Breast epithelium (tissue), 4 donors: ENCODE measurements around the gene MPRIP. TPM values are rescaled to one million over a fixed set of nuclear protein-coding genes. Genes with fewer than 3 reads are reported as not detected.

Source experiments
- DNase-seq, 2 donors: peaks; one replicate each; pipeline ENCODE4 v3.0.0-alpha.2; 2019; ENCODE audit warnings: low spot score in 2 of 2
- H3K27ac ChIP-seq, 2 donors: fragments of 200-600 bp; sonication (generic) in 1 of 2; one replicate each; pipeline ENCODE4 v1.5.1; 2016 to 2019; ENCODE audit warnings: mild to moderate bottlenecking in 1 of 2
- H3K27me3 ChIP-seq, 2 donors: fragments of 200-600 bp; sonication (generic) in 1 of 2; one replicate each; pipeline versions ENCODE4 v1.5.1 to v1.6.0; 2017 to 2019; ENCODE audit warnings: control low read depth in 1 of 2, mild to moderate bottlenecking in 1 of 2
- H3K36me3 ChIP-seq: fragments of 200-600 bp; one replicate; pipeline ENCODE4 v1.5.1; 2019
- H3K4me1 ChIP-seq, 2 donors: fragments of 200-600 bp; sonication (generic); one replicate each; pipeline ENCODE4 v1.5.1; 2016 to 2019; ENCODE audit warnings: control low read depth in 1 of 2
- H3K4me3 ChIP-seq, 3 donors: fragments of 200-600 bp; sonication (generic); 1 replicate in 2 of 3; 2 replicates in 1 of 3; pipeline ENCODE4 v1.5.1; 2016 to 2019; ENCODE audit warnings: mild to moderate bottlenecking in 3 of 3, moderate library complexity in 2 of 3
- H3K9me3 ChIP-seq, 2 donors: fragments of 200-600 bp; sonication (generic) in 1 of 2; one replicate each; pipeline ENCODE4 v1.5.1; 2016 to 2019; ENCODE audit warnings: control low read depth in 1 of 2
- CTCF ChIP-seq, 3 donors: fragments of 450-650 bp; IDR thresholded peaks; one replicate each; pipeline ENCODE4 v1.5.1; 2016 to 2017; ENCODE audit warnings: antibody characterized with exemption in 3 of 3, mild to moderate bottlenecking in 3 of 3, moderate library complexity in 3 of 3
- POLR2A ChIP-seq: fragments of 450-650 bp; IDR thresholded peaks from one replicate; pipeline ENCODE4 v1.6.1; 2016; ENCODE audit warnings: antibody characterized with exemption, mild to moderate bottlenecking, moderate library complexity
- POLR2AphosphoS5 ChIP-seq, 3 donors: sonication (generic); formaldehyde crosslinking; IDR thresholded peaks; one replicate each; pipeline ENCODE4 v1.6.1; 2017; ENCODE audit warnings: antibody characterized with exemption in 3 of 3
- intact Hi-C: fragments of 100-400 bp; cut with DNase I; formaldehyde crosslinking; loops from one replicate; pipeline ENCODE4 v1.15.1; 2023; ENCODE audit warnings: low total_unique reads
- total RNA-seq, 3 donors: library from RNA; depleted of rRNA; stranded (reverse); fragments of >200 nt; gene quantifications; one replicate each; pipeline ENCODE4 v1.1.0, GENCODE V29; 2016

The MPRIP gene
- total RNA-seq, 3 donors from 2014 or later, result 93.1 to 136 (median 124) TPM

GRCh38 chr17:17097763-17098345 lies 55.6 kb downstream of the MPRIP start:
- H3K27me3 ChIP-seq, result no peaks in the 10 kb centered on the region
- intact Hi-C loops, result no loop called here
- TF ChIP-seq CTCF (IDR thresholded peaks at IDR 0.05) (no peak), POLR2AphosphoS5 (IDR thresholded peaks at IDR 0.05) (no peak), POLR2A (no peak)
- peak overlapping the region; percentile 45 to 81 for H3K27ac ChIP-seq
- H3K4me1 ChIP-seq, result peaks cover 4 to 7% of the 10 kb centered on the region in 2 donors
- no peaks in the 10 kb centered on the region for H3K9me3 ChIP-seq
- no peak for DNase-seq
- no peaks in the 10 kb centered on the region for H3K36me3 ChIP-seq
- H3K4me3 ChIP-seq, result no peak overlapping the region

GRCh38 chr17:17098551-17099179 lies 56.4 kb downstream of the MPRIP start:
- TF ChIP-seq CTCF (IDR thresholded peaks at IDR 0.05) (no peak), POLR2AphosphoS5 (IDR thresholded peaks at IDR 0.05) (no peak), POLR2A (no peak)
- DNase-seq, result no peak
- Histone ChIP-seq H3K4me3 (no peak overlapping the region), H3K27me3 (no peaks in the 10 kb centered on the region), H3K36me3 (no peaks in the 10 kb centered on the region), H3K27ac (peak overlapping the region; percentile 45 to 81), H3K4me1 (peaks cover 4 to 7% of the 10 kb centered on the region in 2 donors), H3K9me3 (no peaks in the 10 kb centered on the region)
- intact Hi-C loops, result no loop called here

GRCh38 chr17:17102176-17102575 lies 59.9 kb downstream of the MPRIP start:
- intact Hi-C loops, result no loop called here
- Histone ChIP-seq H3K27me3 (no peaks in the 10 kb centered on the region), H3K4me3 (no peak overlapping the region), H3K36me3 (no peaks in the 10 kb centered on the region), H3K27ac (peak overlapping the region in 1 of 2 donors; percentile 40), H3K9me3 (no peaks in the 10 kb centered on the region), H3K4me1 (peaks cover 3 to 8% of the 10 kb centered on the region in 2 donors)
- no peak for DNase-seq
- TF ChIP-seq CTCF (IDR thresholded peaks at IDR 0.05) (no peak), POLR2A (no peak), POLR2AphosphoS5 (IDR thresholded peaks at IDR 0.05) (no peak)

GRCh38 chr17:17103160-17103559 lies 60.9 kb downstream of the MPRIP start:
- peaks cover 8 to 18% of the 10 kb centered on the region in 2 donors for H3K4me1 ChIP-seq
- intact Hi-C loops, result no loop called here

More at GRCh38 chr17:17103160-17103559, 60.9 kb downstream of the MPRIP start:
- Histone ChIP-seq H3K27me3 (no peaks in the 10 kb centered on the region), H3K27ac (peak overlapping the region; percentile 40 to 60), H3K9me3 (no peaks in the 10 kb centered on the region), H3K36me3 (no peaks in the 10 kb centered on the region), H3K4me3 (no peak overlapping the region)
- TF ChIP-seq POLR2AphosphoS5 (IDR thresholded peaks at IDR 0.05) (no peak), POLR2A (no peak), CTCF (IDR thresholded peaks at IDR 0.05) (no peak)
- no peak for DNase-seq
